Ishikawa (cell line): ENCODE results near the gene TMEM212.

Source experiments
- CEBPB ChIP-seq: IDR thresholded peaks from 2 replicates; pipeline ENCODE4 v1.6.1; 2012
- CREB1 ChIP-seq: IDR thresholded peaks from 2 replicates; pipeline ENCODE4 v1.6.1; 2012; ENCODE audit warnings: low read depth
- EGR1 ChIP-seq: IDR thresholded peaks from 2 replicates; pipeline ENCODE4 v1.6.1; 2012
- EP300 ChIP-seq: IDR thresholded peaks from 2 replicates; pipeline ENCODE4 v1.6.1; 2012; ENCODE audit warnings: borderline replicate concordance
- FOXM1 ChIP-seq: IDR thresholded peaks from 2 replicates; pipeline ENCODE4 v1.6.1; 2012; ENCODE audit warnings: low read depth, borderline replicate concordance
- NFIC ChIP-seq: IDR thresholded peaks from 2 replicates; pipeline ENCODE4 v1.6.1; 2012
- RAD21 ChIP-seq: IDR thresholded peaks from 2 replicates; pipeline ENCODE4 v1.6.1; 2012; ENCODE audit warnings: low read depth
- REST ChIP-seq: IDR thresholded peaks from 2 replicates; pipeline ENCODE4 v1.6.1; 2012; ENCODE audit warnings: low read depth, mild to moderate bottlenecking
- TAF1 ChIP-seq: IDR thresholded peaks from 2 replicates; pipeline ENCODE4 v1.6.1; 2012; ENCODE audit warnings: low read depth, mild to moderate bottlenecking
- TCF12 ChIP-seq: IDR thresholded peaks from 2 replicates; pipeline ENCODE4 v1.6.1; 2012; ENCODE audit warnings: low read depth
- TEAD4 ChIP-seq: IDR thresholded peaks from 2 replicates; pipeline ENCODE4 v1.6.1; 2012
- YY1 ChIP-seq: IDR thresholded peaks from 2 replicates; pipeline ENCODE4 v1.6.1; 2012; ENCODE audit warnings: low read depth
- ZBTB7A ChIP-seq: IDR thresholded peaks from 2 replicates; pipeline ENCODE4 v1.6.1; 2012; ENCODE audit warnings: low read depth
- TF ChIP-seq, protein P1 (sequence below): IDR thresholded peaks from 2 replicates; pipeline ENCODE4 v1.6.1; 2012
- TF ChIP-seq, protein P2 (sequence below): IDR thresholded peaks from 2 replicates; pipeline ENCODE4 v1.6.1; 2012

The TMEM212 gene

DNA sequence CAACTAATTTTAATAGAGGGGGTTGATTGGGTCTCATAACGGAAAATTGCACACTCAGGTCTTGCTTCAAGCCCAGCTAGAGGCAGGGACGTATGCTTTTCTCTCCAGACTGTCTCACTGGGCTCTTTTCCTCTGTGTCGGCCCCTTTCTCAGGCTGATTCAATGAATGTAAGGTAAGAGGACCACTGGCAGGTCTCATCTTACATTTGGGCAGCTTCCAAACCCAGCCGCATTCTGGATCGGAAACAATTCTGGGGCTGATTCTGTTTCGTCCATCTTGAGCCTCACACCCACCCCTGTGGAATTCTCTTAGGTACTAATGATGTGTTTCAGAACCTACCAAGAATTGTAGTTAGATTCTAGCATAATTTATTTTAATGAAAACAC is 40.7 kb downstream of the TMEM212 start:
- TF ChIP-seq EGR1 (no peak), RAD21 (no peak), EP300 (no peak), TEAD4 (no peak), CREB1 (no peak)
- TF ChIP-seq, protein P1, sequence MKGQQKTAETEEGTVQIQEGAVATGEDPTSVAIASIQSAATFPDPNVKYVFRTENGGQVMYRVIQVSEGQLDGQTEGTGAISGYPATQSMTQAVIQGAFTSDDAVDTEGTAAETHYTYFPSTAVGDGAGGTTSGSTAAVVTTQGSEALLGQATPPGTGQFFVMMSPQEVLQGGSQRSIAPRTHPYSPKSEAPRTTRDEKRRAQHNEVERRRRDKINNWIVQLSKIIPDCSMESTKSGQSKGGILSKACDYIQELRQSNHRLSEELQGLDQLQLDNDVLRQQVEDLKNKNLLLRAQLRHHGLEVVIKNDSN: no peak

DNA sequence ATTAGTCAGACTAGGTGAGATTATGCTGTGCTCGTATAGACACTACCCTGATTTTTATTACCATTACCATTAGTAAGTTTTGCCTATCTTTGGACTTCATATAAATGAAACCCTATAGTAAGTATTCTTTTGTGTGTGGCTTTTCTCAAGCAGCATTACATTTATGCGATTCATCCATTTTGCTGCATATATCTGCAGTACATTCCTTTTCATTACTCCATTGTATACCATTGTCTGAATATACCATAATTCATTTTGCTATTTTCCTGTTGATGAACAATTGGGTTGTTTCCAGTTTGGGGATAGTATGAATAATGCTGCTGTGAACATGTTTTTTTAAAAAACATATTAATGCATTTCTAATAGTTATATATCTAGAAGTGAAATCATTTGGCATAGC is 45.3 kb downstream of the TMEM212 start:
- TF ChIP-seq NFIC (no peak), TAF1 (no peak), EGR1 (no peak), RAD21 (no peak), CREB1 (no peak), FOXM1 (no peak), TEAD4 (no peak), TCF12 (no peak), YY1 (no peak), ZBTB7A (no peak)
- TF ChIP-seq, protein P1: no peak
- TF ChIP-seq, protein P2, sequence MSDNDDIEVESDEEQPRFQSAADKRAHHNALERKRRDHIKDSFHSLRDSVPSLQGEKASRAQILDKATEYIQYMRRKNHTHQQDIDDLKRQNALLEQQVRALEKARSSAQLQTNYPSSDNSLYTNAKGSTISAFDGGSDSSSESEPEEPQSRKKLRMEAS: no peak

- TF ChIP-seq RAD21 (no peak), EP300 (no peak), ZBTB7A (no peak), NFIC (no peak), CREB1 (no peak), TAF1 (no peak), FOXM1 (no peak), TEAD4 (no peak), REST (no peak), TCF12 (no peak), YY1 (no peak), EGR1 (no peak), CEBPB (no peak)
- TF ChIP-seq, protein P2: no peak
- TF ChIP-seq, protein P1: no peak
These were observed 47.2 kb downstream of the TMEM212 start for GRCh38 chr3:171890398-171890797.

- TF ChIP-seq CEBPB (no peak), YY1 (no peak), NFIC (no peak), ZBTB7A (no peak)
These were observed 49.3 kb downstream of the TMEM212 start for GRCh38 chr3:171892457-171892856.

DNA sequence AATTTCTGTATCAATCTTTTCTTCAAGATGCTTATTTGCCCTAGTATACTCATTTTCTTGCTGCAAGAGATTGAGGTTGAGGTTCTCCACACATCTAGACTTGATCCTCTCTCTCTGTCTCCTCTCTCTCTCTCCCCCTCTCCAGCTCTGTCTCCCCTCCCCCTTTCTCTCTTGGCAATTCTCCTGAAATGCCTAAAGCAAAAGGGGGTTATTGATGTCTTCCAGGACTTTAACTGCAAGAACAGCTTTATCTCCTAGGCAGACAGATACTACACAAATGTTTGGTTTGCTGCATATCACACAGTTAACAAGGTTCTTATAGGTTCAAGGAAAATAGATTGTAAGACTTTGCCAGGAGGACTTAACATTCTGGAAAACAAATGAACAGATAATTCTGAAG is 52.1 kb downstream of the TMEM212 start:
- TF ChIP-seq FOXM1 (no peak), TCF12 (no peak), TEAD4 (no peak), EP300 (no peak), EGR1 (no peak), CREB1 (no peak), ZBTB7A (no peak), YY1 (no peak), CEBPB (no peak), REST (no peak), RAD21 (no peak), TAF1 (no peak)
- TF ChIP-seq, protein P2: no peak

DNA sequence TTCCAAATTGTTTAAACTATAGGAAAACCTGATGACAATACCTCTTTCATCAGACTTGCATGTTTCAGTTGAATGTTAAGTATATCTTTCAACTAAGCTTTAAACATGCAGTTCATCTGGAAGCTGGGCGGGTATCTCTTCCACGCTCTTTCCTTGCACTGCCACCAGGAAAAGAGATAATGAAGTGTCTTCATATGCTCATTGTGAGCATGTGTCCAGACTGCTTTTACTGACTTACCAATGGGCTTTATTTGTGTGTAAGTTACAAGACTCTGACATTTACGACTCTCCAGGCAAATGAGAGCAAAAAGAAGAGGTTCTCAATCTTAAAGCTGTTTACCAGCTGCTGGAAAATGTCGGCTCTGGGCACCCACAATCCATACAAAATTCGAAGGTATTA is 52.8 kb downstream of the TMEM212 start:
- TF ChIP-seq EGR1 (no peak), ZBTB7A (no peak), CREB1 (no peak), RAD21 (no peak), TAF1 (no peak), TEAD4 (no peak), TCF12 (no peak), YY1 (no peak), NFIC (no peak), FOXM1 (no peak), CEBPB (no peak), REST (no peak), EP300 (no peak)
- TF ChIP-seq, protein P2: no peak
- TF ChIP-seq, protein P1: no peak
